ENCODE measurements around the gene NMUR2. TPM values are rescaled to one million over a fixed set of nuclear protein-coding genes. Genes with fewer than 3 reads are reported as not detected.
A peak's percentile ranks its signal among the peaks of the same experiment; 100 is the strongest.

The NMUR2 gene
- total and polyA plus RNA-seq, 11 donors, result 0.22 TPM; not detected in 10

GRCh38 chr5:152412129-152412528 is 7.0 kb upstream of the NMUR2 start:
- 70 to 87% (median 80%) methylated on average over 1 of the region's 1 CpG for WGBS, 4 donors
- DNase-seq, result no peak

GRCh38 chr5:152406082-152406481 is 1.0 kb upstream of the NMUR2 start:
- no peak overlapping the region for H3K27ac ChIP-seq
- H3K4me3 ChIP-seq, result no peak overlapping the region
- H3K9me3 ChIP-seq, result peaks cover 0 to 7% (median 0%) of the 10 kb centered on the region in 12 donors
- H3K27me3 ChIP-seq, result no peaks in the 10 kb centered on the region
- WGBS, 4 donors, result 75 to 87% (median 80%) methylated on average over 1 of the region's 1 CpG
- no peak for ATAC-seq
- intact Hi-C loops (cut with DNase I), result no loop called here
- no peaks in the 10 kb centered on the region for H3K4me1 ChIP-seq
- H3K36me3 ChIP-seq, result no peaks in the 10 kb centered on the region
- no peak for TF ChIP-seq POLR2A (IDR thresholded peaks at IDR 0.05)
- TF ChIP-seq CTCF (IDR thresholded peaks at IDR 0.05), result no peak
- DNase-seq, result no peak

More at GRCh38 chr5:152412129-152412528, 7.0 kb upstream of the NMUR2 start:
- no peak for TF ChIP-seq CTCF (IDR thresholded peaks at IDR 0.05)
- no peak for TF ChIP-seq POLR2A (IDR thresholded peaks at IDR 0.05)
- Histone ChIP-seq H3K4me1 (peaks cover 0 to 6% (median 0%) of the 10 kb centered on the region in 12 donors), H3K27me3 (no peaks in the 10 kb centered on the region), H3K9me3 (peaks cover 0 to 17% (median 0%) of the 10 kb centered on the region in 12 donors), H3K36me3 (no peaks in the 10 kb centered on the region), H3K27ac (no peak overlapping the region), H3K4me3 (no peak overlapping the region)
- peak in 2 of 4 donors; percentile 36 to 65 for ATAC-seq
- intact Hi-C loops (cut with DNase I), result no loop called here

GRCh38 chr5:152404494-152404893 is 585 bp downstream of the NMUR2 start:
- H3K27me3 ChIP-seq, result no peaks in the 10 kb centered on the region
- H3K36me3 ChIP-seq, result no peaks in the 10 kb centered on the region
- DNase-seq (no peak), ATAC-seq (no peak)
- H3K4me3 ChIP-seq, result no peak overlapping the region
- no peak overlapping the region for H3K27ac ChIP-seq
- intact Hi-C loops (cut with DNase I), result no loop called here
- 92 to 96% (median 96%) methylated on average over 21 to 23 of the region's 23 CpGs for WGBS, 4 donors
- H3K9me3 ChIP-seq, result peaks cover 0 to 7% (median 0%) of the 10 kb centered on the region in 12 donors
- no peak for TF ChIP-seq CTCF (IDR thresholded peaks at IDR 0.05)
- no peak for TF ChIP-seq POLR2A (IDR thresholded peaks at IDR 0.05)
- H3K4me1 ChIP-seq, result no peaks in the 10 kb centered on the region

GRCh38 chr5:152403046-152403445 is 2.0 kb downstream of the NMUR2 start:
- ATAC-seq (no peak), DNase-seq (no peak)
- Histone ChIP-seq H3K9me3 (no peaks in the 10 kb centered on the region), H3K36me3 (no peaks in the 10 kb centered on the region), H3K4me1 (no peaks in the 10 kb centered on the region), H3K27ac (no peak overlapping the region), H3K4me3 (no peak overlapping the region), H3K27me3 (no peaks in the 10 kb centered on the region)
- intact Hi-C loops (cut with DNase I), result no loop called here
- WGBS, 4 donors, result 67 to 78% (median 70%) methylated on average over 2 of the region's 2 CpGs
- TF ChIP-seq CTCF (IDR thresholded peaks at IDR 0.05) (no peak), POLR2A (IDR thresholded peaks at IDR 0.05) (no peak)

Measured in heart left ventricle (tissue), 16 donors.